A673 (cell line): Measurements from ENCODE around the gene PRELP. TPM values are rescaled to one million over a fixed set of nuclear protein-coding genes. Genes with fewer than 3 reads are reported as not detected.

Experiments used
- BruUV-seq: library from RNA; stranded (reverse); fragments of 400-500 nt; replicated peaks from 2 replicates; lab custom pipeline; 2021; lab: Mats Ljungman, UMichigan
- CTCF ChIA-PET: fragments of 300-600 bp; sonication (Branson Sonifier 250); formaldehyde crosslinking; loops from one replicate; lab custom pipeline; 2022; ENCODE audit warnings: antibody characterized with exemption; lab: Charles Lee
- POLR2A ChIA-PET: fragments of 300-600 bp; sonication (Branson Sonifier 250); formaldehyde crosslinking; loops from one replicate; lab custom pipeline; 2022; ENCODE audit warnings: antibody characterized with exemption; ENCODE audit not compliant: low non-redundant PET; lab: Charles Lee
- DNase-seq: peaks from one replicate; pipeline ENCODE4 v3.0.0-alpha.2; 2015; ENCODE audit warnings: low spot score
- H3K27ac ChIP-seq: fragments of 200-600 bp; sonication (generic); 2 replicates; pipeline ENCODE4 v1.5.1; 2016; ENCODE audit warnings: mixed run types, low read depth, mild to moderate bottlenecking, mixed read lengths, antibody characterized with exemption, low read length; ENCODE audit not compliant: poor library complexity, severe bottlenecking
- H3K27me3 ChIP-seq: fragments of 200-600 bp; sonication (generic); replicated peaks from 2 replicates; pipeline ENCODE4 v1.6.1; 2017; ENCODE audit warnings: mixed run types, low read depth, mild to moderate bottlenecking, mixed read lengths, antibody characterized with exemption, low read length; ENCODE audit not compliant: insufficient read depth, poor library complexity
- H3K36me3 ChIP-seq: fragments of 200-600 bp; sonication (generic); 2 replicates; pipeline ENCODE4 v1.6.1; 2016; ENCODE audit warnings: mixed run types, mild to moderate bottlenecking, mixed read lengths, antibody characterized with exemption, low read length; ENCODE audit not compliant: insufficient read depth, poor library complexity, severe bottlenecking
- H3K4me1 ChIP-seq: fragments of 200-600 bp; sonication (generic); 2 replicates; pipeline ENCODE4 v1.6.1; 2017; ENCODE audit warnings: mixed run types, mild to moderate bottlenecking, mixed read lengths, antibody characterized with exemption, low read length; ENCODE audit not compliant: insufficient read depth, poor library complexity, severe bottlenecking
- H3K4me3 ChIP-seq: fragments of 200-600 bp; sonication (generic); 2 replicates; pipeline ENCODE4 v1.5.1; 2016; ENCODE audit warnings: low read depth, mixed run types, mild to moderate bottlenecking, mixed read lengths, low read length; ENCODE audit not compliant: poor library complexity, severe bottlenecking
- H3K9me3 ChIP-seq: fragments of 200-600 bp; sonication (generic); 2 replicates; pipeline ENCODE4 v1.6.1; 2016; ENCODE audit warnings: mixed run types, low read depth, mild to moderate bottlenecking, mixed read lengths, antibody characterized with exemption, low read length; ENCODE audit not compliant: poor library complexity, severe bottlenecking
- EZH2 ChIP-seq: fragments of 200-600 bp; sonication (generic); IDR thresholded peaks from 2 replicates; pipeline ENCODE4 v1.6.1; 2017; ENCODE audit warnings: borderline replicate concordance, low read depth, mild to moderate bottlenecking, mixed read lengths, antibody characterized with exemption, low read length; ENCODE audit not compliant: poor library complexity, severe bottlenecking
- intact Hi-C: fragments of 100-400 bp; cut with micrococcal nuclease; formaldehyde crosslinking; loops from one replicate; pipeline ENCODE4 v1.10.0; 2022; ENCODE audit not compliant: unreplicated experiment
- total RNA-seq: library from RNA; stranded (reverse); gene quantifications from 2 replicates; pipeline ENCODE4 v1.2.3, GENCODE V29; 2021
- TF ChIP-seq, protein P1 (sequence below): fragments of 300-800, 200-600 bp; sonication (generic); conservative IDR thresholded peaks from 2 replicates; pipeline ENCODE4 v1.5.1; 2017; ENCODE audit warnings: low read depth, mild to moderate bottlenecking, antibody characterized with exemption, low read length, moderate library complexity, mixed read lengths

PRELP gene
- total RNA-seq, 1 experiment from 2014 or later = not detected

DNA sequence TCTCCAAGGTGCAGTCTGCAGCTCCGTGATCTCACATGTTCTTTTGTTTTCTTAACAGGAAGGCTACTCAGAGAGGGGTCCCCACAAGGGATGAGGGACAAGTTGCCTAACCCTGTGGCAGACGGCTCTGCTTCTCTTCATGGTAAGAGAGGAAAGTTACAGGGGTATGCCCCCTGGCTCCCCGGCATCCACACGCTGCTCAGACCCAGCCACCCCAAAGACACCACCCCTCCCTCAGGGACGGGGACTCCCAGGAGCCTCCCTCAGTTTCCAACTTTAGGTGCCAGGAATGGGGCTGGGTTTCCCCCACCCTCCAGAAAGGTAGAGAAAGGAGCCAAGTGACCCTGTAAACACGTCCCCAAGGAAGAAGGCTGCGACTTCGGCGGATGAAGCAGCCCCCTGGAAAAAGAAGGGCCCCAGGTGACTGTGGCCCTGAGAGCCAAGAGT lies 38.0 kb downstream of the PRELP start:
- POLR2A ChIA-PET = no interaction called here
- BruUV-seq = no TSS peak
- Histone ChIP-seq H3K4me3 (no peak overlapping the region), H3K9me3 (no peaks in the 10 kb centered on the region), H3K27ac (no peak overlapping the region), H3K36me3 (no peaks in the 10 kb centered on the region), H3K4me1 (no peaks in the 10 kb centered on the region), H3K27me3 (no peaks in the 10 kb centered on the region)
- TF ChIP-seq, protein P1, sequence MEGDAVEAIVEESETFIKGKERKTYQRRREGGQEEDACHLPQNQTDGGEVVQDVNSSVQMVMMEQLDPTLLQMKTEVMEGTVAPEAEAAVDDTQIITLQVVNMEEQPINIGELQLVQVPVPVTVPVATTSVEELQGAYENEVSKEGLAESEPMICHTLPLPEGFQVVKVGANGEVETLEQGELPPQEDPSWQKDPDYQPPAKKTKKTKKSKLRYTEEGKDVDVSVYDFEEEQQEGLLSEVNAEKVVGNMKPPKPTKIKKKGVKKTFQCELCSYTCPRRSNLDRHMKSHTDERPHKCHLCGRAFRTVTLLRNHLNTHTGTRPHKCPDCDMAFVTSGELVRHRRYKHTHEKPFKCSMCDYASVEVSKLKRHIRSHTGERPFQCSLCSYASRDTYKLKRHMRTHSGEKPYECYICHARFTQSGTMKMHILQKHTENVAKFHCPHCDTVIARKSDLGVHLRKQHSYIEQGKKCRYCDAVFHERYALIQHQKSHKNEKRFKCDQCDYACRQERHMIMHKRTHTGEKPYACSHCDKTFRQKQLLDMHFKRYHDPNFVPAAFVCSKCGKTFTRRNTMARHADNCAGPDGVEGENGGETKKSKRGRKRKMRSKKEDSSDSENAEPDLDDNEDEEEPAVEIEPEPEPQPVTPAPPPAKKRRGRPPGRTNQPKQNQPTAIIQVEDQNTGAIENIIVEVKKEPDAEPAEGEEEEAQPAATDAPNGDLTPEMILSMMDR = no peak
- no peak for TF ChIP-seq EZH2
- DNase-seq = no peak
- intact Hi-C loops = no loop called here
- CTCF ChIA-PET = no interaction called here

- TF ChIP-seq EZH2 = no peak
- TF ChIP-seq, protein P1 = no peak
- H3K4me3 ChIP-seq = no peak overlapping the region
- no peaks in the 10 kb centered on the region for H3K36me3 ChIP-seq
- H3K9me3 ChIP-seq = no peaks in the 10 kb centered on the region
- ChIA-PET POLR2A (no interaction called here), CTCF (no interaction called here)
- no peak overlapping the region for H3K27ac ChIP-seq
- H3K4me1 ChIP-seq = peaks cover 3% of the 10 kb centered on the region
- intact Hi-C loops = no loop called here
- no peaks in the 10 kb centered on the region for H3K27me3 ChIP-seq
- no peak for DNase-seq
- BruUV-seq = no TSS peak
Observed at GRCh38 chr1:203516184-203516583, 40.6 kb downstream of the PRELP start.

GRCh38 chr1:203516906-203517305 lies 41.3 kb downstream of the PRELP start:
- intact Hi-C loops = no loop called here
- ChIA-PET POLR2A (no interaction called here), CTCF (no interaction called here)
- H3K4me1 ChIP-seq = peaks cover 10% of the 10 kb centered on the region
- H3K27me3 ChIP-seq = no peaks in the 10 kb centered on the region
- TF ChIP-seq, protein P1 = no peak
- TF ChIP-seq EZH2 = no peak
- H3K4me3 ChIP-seq = no peak overlapping the region
- no peaks in the 10 kb centered on the region for H3K9me3 ChIP-seq
- H3K36me3 ChIP-seq = no peaks in the 10 kb centered on the region
- BruUV-seq = no TSS peak
- no peak overlapping the region for H3K27ac ChIP-seq
- DNase-seq = no peak
